WTC11 (cell line): ENCODE results near the gene LENG1. TPM values are rescaled to one million over a fixed set of nuclear protein-coding genes. Genes with fewer than 3 reads are reported as not detected.

ENCODE experiments used
- AR ChIP-seq: fragments of 250-450 bp; sonication (Bioruptor Pico); IDR thresholded peaks from 2 replicates; pipeline ENCODE4 v1.9.0; 2021; ENCODE audit warnings: mild to moderate bottlenecking
- E2F5 ChIP-seq: sonication (generic); formaldehyde crosslinking; IDR thresholded peaks from 2 replicates; pipeline ENCODE4 v1.8.1; 2022; ENCODE audit warnings: mild to moderate bottlenecking, moderate library complexity, missing genetic modification reagents
- ESRRA ChIP-seq: sonication (generic); formaldehyde crosslinking; IDR thresholded peaks from 2 replicates; pipeline ENCODE4 v1.8.1; 2022; ENCODE audit warnings: mild to moderate bottlenecking, missing genetic modification reagents, borderline replicate concordance
- ETV6 ChIP-seq: sonication (generic); formaldehyde crosslinking; IDR thresholded peaks from 2 replicates; pipeline ENCODE4 v1.8.1; 2022; ENCODE audit warnings: mild to moderate bottlenecking, missing genetic modification reagents
- FOXJ3 ChIP-seq: sonication (generic); formaldehyde crosslinking; IDR thresholded peaks from 2 replicates; pipeline ENCODE4 v1.9.0; 2021; ENCODE audit warnings: missing genetic modification reagents, mild to moderate bottlenecking, borderline replicate concordance
- KAT7 ChIP-seq: sonication (generic); formaldehyde crosslinking; IDR thresholded peaks from 2 replicates; pipeline ENCODE4 v1.8.1; 2023; ENCODE audit warnings: missing genetic modification reagents, mild to moderate bottlenecking, borderline replicate concordance
- NFE2L1 ChIP-seq: sonication (generic); formaldehyde crosslinking; IDR thresholded peaks from 2 replicates; pipeline ENCODE4 v1.8.1; 2023; ENCODE audit warnings: missing genetic modification reagents
- RELA ChIP-seq: sonication (generic); formaldehyde crosslinking; IDR thresholded peaks from 2 replicates; pipeline ENCODE4 v1.8.1; 2022; ENCODE audit warnings: missing genetic modification reagents, mild to moderate bottlenecking, borderline replicate concordance
- TP53 ChIP-seq: sonication (generic); formaldehyde crosslinking; IDR thresholded peaks from 2 replicates; pipeline ENCODE4 v1.8.1; 2023; ENCODE audit warnings: mild to moderate bottlenecking, missing genetic modification reagents
- ZNF317 ChIP-seq: sonication (generic); formaldehyde crosslinking; IDR thresholded peaks from 2 replicates; pipeline ENCODE4 v1.8.1; 2023; ENCODE audit warnings: low read depth, mild to moderate bottlenecking, moderate library complexity, missing genetic modification reagents, borderline replicate concordance
- total RNA-seq: library from RNA; stranded (reverse); gene quantifications from 3 replicates; pipeline ENCODE4 v1.2.3, GENCODE V29; 2021
- TF ChIP-seq, protein P1 (sequence below): sonication (generic); formaldehyde crosslinking; IDR thresholded peaks from 2 replicates; pipeline ENCODE4 v1.8.0; 2023; ENCODE audit warnings: mild to moderate bottlenecking, missing genetic modification reagents
- TF ChIP-seq, protein P2 (sequence below): sonication (generic); formaldehyde crosslinking; conservative IDR thresholded peaks from 2 replicates; pipeline ENCODE4 v1.8.1; 2023; ENCODE audit warnings: mild to moderate bottlenecking, low read depth, missing genetic modification reagents, moderate library complexity
- TF ChIP-seq, protein P3 (sequence below): sonication (generic); formaldehyde crosslinking; IDR thresholded peaks from 2 replicates; pipeline ENCODE4 v1.8.0; 2022; ENCODE audit warnings: missing genetic modification reagents
- TF ChIP-seq, protein P4 (sequence below): sonication (generic); formaldehyde crosslinking; IDR thresholded peaks from 2 replicates; pipeline ENCODE4 v1.8.0; 2023; ENCODE audit warnings: missing genetic modification reagents
- TF ChIP-seq, protein P5 (sequence below): sonication (generic); formaldehyde crosslinking; IDR thresholded peaks from 2 replicates; pipeline ENCODE4 v1.8.1; 2022; ENCODE audit warnings: mild to moderate bottlenecking, missing genetic modification reagents, moderate library complexity, borderline replicate concordance
- TF ChIP-seq, protein P6 (sequence below): sonication (generic); formaldehyde crosslinking; IDR thresholded peaks from 2 replicates; pipeline ENCODE4 v1.8.0; 2022; ENCODE audit warnings: mild to moderate bottlenecking, missing genetic modification reagents

The LENG1 gene
- total RNA-seq, 1 experiment from 2014 or later: 4.9 TPM

GRCh38 chr19:54137699-54138488, 21.6 kb downstream of the LENG1 start, which contains the start of gene CNOT3 (continued):
- no peak for TF ChIP-seq AR (CRISPR knock-in tag)
- peak; percentile 53; the same call in 1 of the 2 replicates for TF ChIP-seq TP53 (CRISPR knock-in tag)
- TF ChIP-seq ETV6 (CRISPR knock-in tag): no peak
- TF ChIP-seq, protein P1, sequence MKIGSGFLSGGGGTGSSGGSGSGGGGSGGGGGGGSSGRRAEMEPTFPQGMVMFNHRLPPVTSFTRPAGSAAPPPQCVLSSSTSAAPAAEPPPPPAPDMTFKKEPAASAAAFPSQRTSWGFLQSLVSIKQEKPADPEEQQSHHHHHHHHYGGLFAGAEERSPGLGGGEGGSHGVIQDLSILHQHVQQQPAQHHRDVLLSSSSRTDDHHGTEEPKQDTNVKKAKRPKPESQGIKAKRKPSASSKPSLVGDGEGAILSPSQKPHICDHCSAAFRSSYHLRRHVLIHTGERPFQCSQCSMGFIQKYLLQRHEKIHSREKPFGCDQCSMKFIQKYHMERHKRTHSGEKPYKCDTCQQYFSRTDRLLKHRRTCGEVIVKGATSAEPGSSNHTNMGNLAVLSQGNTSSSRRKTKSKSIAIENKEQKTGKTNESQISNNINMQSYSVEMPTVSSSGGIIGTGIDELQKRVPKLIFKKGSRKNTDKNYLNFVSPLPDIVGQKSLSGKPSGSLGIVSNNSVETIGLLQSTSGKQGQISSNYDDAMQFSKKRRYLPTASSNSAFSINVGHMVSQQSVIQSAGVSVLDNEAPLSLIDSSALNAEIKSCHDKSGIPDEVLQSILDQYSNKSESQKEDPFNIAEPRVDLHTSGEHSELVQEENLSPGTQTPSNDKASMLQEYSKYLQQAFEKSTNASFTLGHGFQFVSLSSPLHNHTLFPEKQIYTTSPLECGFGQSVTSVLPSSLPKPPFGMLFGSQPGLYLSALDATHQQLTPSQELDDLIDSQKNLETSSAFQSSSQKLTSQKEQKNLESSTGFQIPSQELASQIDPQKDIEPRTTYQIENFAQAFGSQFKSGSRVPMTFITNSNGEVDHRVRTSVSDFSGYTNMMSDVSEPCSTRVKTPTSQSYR: no peak
- TF ChIP-seq KAT7: 0 out of 2 replicates have a peak, but pooled peaks have one; percentile 52
- TF ChIP-seq, protein P2, sequence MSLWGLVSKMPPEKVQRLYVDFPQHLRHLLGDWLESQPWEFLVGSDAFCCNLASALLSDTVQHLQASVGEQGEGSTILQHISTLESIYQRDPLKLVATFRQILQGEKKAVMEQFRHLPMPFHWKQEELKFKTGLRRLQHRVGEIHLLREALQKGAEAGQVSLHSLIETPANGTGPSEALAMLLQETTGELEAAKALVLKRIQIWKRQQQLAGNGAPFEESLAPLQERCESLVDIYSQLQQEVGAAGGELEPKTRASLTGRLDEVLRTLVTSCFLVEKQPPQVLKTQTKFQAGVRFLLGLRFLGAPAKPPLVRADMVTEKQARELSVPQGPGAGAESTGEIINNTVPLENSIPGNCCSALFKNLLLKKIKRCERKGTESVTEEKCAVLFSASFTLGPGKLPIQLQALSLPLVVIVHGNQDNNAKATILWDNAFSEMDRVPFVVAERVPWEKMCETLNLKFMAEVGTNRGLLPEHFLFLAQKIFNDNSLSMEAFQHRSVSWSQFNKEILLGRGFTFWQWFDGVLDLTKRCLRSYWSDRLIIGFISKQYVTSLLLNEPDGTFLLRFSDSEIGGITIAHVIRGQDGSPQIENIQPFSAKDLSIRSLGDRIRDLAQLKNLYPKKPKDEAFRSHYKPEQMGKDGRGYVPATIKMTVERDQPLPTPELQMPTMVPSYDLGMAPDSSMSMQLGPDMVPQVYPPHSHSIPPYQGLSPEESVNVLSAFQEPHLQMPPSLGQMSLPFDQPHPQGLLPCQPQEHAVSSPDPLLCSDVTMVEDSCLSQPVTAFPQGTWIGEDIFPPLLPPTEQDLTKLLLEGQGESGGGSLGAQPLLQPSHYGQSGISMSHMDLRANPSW (CRISPR knock-in tag): no peak
- peak; percentile 55; the same call in 1 of the 2 replicates for TF ChIP-seq RELA (CRISPR knock-in tag)
- 0 out of 2 replicates have a peak, but pooled peaks have one; percentile 5 for TF ChIP-seq E2F5 (CRISPR knock-in tag)
- TF ChIP-seq, protein P3, sequence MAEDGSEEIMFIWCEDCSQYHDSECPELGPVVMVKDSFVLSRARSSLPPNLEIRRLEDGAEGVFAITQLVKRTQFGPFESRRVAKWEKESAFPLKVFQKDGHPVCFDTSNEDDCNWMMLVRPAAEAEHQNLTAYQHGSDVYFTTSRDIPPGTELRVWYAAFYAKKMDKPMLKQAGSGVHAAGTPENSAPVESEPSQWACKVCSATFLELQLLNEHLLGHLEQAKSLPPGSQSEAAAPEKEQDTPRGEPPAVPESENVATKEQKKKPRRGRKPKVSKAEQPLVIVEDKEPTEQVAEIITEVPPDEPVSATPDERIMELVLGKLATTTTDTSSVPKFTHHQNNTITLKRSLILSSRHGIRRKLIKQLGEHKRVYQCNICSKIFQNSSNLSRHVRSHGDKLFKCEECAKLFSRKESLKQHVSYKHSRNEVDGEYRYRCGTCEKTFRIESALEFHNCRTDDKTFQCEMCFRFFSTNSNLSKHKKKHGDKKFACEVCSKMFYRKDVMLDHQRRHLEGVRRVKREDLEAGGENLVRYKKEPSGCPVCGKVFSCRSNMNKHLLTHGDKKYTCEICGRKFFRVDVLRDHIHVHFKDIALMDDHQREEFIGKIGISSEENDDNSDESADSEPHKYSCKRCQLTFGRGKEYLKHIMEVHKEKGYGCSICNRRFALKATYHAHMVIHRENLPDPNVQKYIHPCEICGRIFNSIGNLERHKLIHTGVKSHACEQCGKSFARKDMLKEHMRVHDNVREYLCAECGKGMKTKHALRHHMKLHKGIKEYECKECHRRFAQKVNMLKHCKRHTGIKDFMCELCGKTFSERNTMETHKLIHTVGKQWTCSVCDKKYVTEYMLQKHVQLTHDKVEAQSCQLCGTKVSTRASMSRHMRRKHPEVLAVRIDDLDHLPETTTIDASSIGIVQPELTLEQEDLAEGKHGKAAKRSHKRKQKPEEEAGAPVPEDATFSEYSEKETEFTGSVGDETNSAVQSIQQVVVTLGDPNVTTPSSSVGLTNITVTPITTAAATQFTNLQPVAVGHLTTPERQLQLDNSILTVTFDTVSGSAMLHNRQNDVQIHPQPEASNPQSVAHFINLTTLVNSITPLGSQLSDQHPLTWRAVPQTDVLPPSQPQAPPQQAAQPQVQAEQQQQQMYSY (CRISPR knock-in tag): no peak
- TF ChIP-seq ZNF317 (CRISPR knock-in tag): no peak
- TF ChIP-seq ESRRA (CRISPR knock-in tag): no peak
- TF ChIP-seq, protein P4, sequence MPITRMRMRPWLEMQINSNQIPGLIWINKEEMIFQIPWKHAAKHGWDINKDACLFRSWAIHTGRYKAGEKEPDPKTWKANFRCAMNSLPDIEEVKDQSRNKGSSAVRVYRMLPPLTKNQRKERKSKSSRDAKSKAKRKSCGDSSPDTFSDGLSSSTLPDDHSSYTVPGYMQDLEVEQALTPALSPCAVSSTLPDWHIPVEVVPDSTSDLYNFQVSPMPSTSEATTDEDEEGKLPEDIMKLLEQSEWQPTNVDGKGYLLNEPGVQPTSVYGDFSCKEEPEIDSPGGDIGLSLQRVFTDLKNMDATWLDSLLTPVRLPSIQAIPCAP (CRISPR knock-in tag): no peak
- TF ChIP-seq FOXJ3 (CRISPR knock-in tag): no peak
- TF ChIP-seq, protein P5, sequence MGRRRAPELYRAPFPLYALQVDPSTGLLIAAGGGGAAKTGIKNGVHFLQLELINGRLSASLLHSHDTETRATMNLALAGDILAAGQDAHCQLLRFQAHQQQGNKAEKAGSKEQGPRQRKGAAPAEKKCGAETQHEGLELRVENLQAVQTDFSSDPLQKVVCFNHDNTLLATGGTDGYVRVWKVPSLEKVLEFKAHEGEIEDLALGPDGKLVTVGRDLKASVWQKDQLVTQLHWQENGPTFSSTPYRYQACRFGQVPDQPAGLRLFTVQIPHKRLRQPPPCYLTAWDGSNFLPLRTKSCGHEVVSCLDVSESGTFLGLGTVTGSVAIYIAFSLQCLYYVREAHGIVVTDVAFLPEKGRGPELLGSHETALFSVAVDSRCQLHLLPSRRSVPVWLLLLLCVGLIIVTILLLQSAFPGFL (CRISPR knock-in tag): 0 out of 2 replicates have a peak, but pooled peaks have one; percentile 16
- TF ChIP-seq, protein P6, sequence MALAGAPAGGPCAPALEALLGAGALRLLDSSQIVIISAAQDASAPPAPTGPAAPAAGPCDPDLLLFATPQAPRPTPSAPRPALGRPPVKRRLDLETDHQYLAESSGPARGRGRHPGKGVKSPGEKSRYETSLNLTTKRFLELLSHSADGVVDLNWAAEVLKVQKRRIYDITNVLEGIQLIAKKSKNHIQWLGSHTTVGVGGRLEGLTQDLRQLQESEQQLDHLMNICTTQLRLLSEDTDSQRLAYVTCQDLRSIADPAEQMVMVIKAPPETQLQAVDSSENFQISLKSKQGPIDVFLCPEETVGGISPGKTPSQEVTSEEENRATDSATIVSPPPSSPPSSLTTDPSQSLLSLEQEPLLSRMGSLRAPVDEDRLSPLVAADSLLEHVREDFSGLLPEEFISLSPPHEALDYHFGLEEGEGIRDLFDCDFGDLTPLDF (CRISPR knock-in tag): no peak
- TF ChIP-seq NFE2L1: no peak
